Tibial artery (tissue), 4 donors: ENCODE data around the gene KCNK1.

ENCODE experiments used
- DNase-seq, 2 donors: peaks; one replicate each; pipeline ENCODE4 v3.0.0-alpha.2; 2019
- H3K27ac ChIP-seq, 2 donors: fragments of 200-600 bp; sonication (generic) in 1 of 2; 1 replicate in 1 of 2; 2 replicates in 1 of 2; pipeline ENCODE4 v1.5.1; 2018 to 2019; ENCODE audit warnings: mild to moderate bottlenecking in 1 of 2
- H3K27me3 ChIP-seq, 2 donors: fragments of 200-600 bp; sonication (generic) in 1 of 2; one replicate each; pipeline versions ENCODE4 v1.5.1 to v1.6.0; 2016 to 2019
- H3K36me3 ChIP-seq, 3 donors: fragments of 200-600 bp; sonication (generic) in 2 of 3; one replicate each; pipeline ENCODE4 v1.5.1; 2016 to 2019; ENCODE audit warnings: mild to moderate bottlenecking in 2 of 3
- H3K4me1 ChIP-seq, 4 donors: fragments of 200-600 bp; sonication (generic) in 2 of 4; 1 replicate in 3 of 4; 2 replicates in 1 of 4; pipeline ENCODE4 v1.5.1; 2016 to 2019
- H3K4me3 ChIP-seq, 2 donors: fragments of 200-600 bp; sonication (generic) in 1 of 2; 1 replicate in 1 of 2; 2 replicates in 1 of 2; pipeline ENCODE4 v1.5.1; 2018 to 2019; ENCODE audit warnings: mild to moderate bottlenecking in 2 of 2
- H3K9me3 ChIP-seq, 3 donors: fragments of 200-600 bp; sonication (generic) in 1 of 3; one replicate each; pipeline ENCODE4 v1.5.1; 2016 to 2019
- intact Hi-C: fragments of 100-400 bp; cut with DNase I; formaldehyde crosslinking; loops from one replicate; pipeline ENCODE4 v1.15.0; 2023; ENCODE audit warnings: low total_unique reads
- TF ChIP-seq, protein P1 (sequence below), 2 experiments: fragments of 200-600 bp in 1 of 2; fragments of 450-650 bp in 1 of 2; IDR thresholded peaks; one replicate each; pipeline ENCODE4 v1.5.1; 2017 to 2019; ENCODE audit warnings: antibody characterized with exemption in 2 of 2, mild to moderate bottlenecking in 1 of 2, moderate library complexity in 1 of 2

The KCNK1 gene

DNA sequence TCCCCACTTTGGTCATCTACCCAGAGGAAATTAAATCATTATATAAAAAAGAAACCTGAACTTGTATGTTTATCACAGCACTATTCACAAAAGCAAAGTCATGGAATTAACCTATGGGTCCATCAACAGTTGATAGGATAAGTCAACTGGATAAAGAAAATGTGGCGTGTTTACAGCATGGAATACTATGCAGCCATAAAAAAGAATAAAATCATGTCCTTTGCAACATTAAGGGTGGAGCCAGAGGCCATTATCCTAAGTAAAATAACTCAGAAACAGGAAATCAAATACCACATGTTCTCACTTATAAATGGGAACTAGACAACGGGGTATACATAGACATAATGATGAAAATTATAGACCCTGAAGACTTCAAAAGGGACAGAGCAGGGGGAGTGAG is 27.6 kb upstream of the KCNK1 start:
- TF ChIP-seq, protein P1, sequence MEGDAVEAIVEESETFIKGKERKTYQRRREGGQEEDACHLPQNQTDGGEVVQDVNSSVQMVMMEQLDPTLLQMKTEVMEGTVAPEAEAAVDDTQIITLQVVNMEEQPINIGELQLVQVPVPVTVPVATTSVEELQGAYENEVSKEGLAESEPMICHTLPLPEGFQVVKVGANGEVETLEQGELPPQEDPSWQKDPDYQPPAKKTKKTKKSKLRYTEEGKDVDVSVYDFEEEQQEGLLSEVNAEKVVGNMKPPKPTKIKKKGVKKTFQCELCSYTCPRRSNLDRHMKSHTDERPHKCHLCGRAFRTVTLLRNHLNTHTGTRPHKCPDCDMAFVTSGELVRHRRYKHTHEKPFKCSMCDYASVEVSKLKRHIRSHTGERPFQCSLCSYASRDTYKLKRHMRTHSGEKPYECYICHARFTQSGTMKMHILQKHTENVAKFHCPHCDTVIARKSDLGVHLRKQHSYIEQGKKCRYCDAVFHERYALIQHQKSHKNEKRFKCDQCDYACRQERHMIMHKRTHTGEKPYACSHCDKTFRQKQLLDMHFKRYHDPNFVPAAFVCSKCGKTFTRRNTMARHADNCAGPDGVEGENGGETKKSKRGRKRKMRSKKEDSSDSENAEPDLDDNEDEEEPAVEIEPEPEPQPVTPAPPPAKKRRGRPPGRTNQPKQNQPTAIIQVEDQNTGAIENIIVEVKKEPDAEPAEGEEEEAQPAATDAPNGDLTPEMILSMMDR (IDR thresholded peaks at IDR 0.05): no peak
- Histone ChIP-seq H3K4me3 (no peak overlapping the region), H3K27ac (no peak overlapping the region), H3K27me3 (no peaks in the 10 kb centered on the region), H3K36me3 (no peaks in the 10 kb centered on the region), H3K9me3 (peaks cover 0 to 7% (median 0%) of the 10 kb centered on the region in 3 donors), H3K4me1 (peaks cover 0 to 4% (median 0%) of the 10 kb centered on the region in 4 donors)
- intact Hi-C loops: no loop called here
- no peak for DNase-seq

DNA sequence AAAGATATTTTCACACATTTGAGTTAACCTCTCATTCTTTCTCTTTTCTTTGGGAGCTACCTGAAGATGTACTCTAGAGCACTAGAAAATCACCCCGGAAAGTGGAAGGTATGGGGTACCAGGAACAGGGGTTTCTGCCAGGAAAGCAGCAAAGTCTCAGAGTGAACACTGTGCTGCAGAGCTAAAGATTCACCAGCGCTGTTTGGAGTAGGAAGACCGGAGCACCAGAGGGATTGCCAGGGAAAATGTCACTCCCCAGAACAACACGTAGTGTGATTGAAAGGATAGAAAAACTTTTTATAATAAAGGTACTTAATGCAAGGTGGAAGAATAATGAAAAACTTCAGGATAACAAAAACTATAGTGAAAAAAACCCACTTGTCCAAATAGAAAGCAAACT is 26.7 kb upstream of the KCNK1 start:
- peaks cover 0 to 7% (median 0%) of the 10 kb centered on the region in 3 donors for H3K9me3 ChIP-seq
- H3K4me3 ChIP-seq: no peak overlapping the region
- H3K36me3 ChIP-seq: no peaks in the 10 kb centered on the region
- TF ChIP-seq, protein P1 (IDR thresholded peaks at IDR 0.05): no peak
- no peaks in the 10 kb centered on the region for H3K27me3 ChIP-seq
- DNase-seq: no peak
- H3K4me1 ChIP-seq: peaks cover 0 to 4% (median 0%) of the 10 kb centered on the region in 4 donors
- H3K27ac ChIP-seq: no peak overlapping the region
- intact Hi-C loops: no loop called here

DNA sequence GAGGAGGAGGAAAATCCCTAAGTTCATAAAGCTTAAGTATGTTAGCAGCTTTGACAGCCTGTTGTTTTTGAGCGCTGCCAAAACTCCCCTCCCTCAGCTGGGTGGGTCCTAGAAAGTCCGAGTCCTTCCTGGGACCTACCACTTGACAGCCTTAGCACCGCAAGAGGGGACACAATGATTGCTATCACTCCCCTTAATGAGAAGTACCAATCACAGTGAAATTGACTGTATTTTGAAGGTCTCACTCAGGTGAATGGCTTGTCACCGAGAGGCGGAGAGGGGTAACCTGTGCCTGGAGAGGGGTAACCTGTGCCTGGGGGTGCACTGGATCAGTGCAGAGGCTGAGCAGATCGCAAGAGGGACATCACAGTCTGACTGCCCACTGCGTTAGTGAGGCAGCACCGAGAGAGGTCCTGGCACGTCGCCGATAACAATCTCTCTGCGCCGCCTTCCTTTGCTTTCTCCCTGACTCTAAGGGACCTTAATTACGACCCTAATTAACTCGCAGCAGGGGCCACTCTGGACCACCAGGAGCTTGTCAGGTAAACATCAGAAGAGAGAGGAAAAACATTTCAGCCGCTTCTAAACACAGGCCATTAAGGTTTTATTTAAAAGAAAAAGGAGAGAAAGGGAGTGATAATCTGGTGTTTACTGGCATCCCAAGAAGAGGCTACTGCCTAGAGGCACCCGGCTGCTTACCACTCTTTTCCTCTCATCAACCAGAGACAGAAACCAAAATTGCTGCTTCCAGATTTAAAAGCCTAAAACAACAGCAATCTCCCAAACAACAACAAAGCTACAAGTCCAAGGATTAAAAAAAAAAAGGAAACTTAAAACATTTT is 25.7 kb upstream of the KCNK1 start:
- intact Hi-C loops: no loop called here
- TF ChIP-seq, protein P1 (IDR thresholded peaks at IDR 0.05): no peak
- H3K27me3 ChIP-seq: no peaks in the 10 kb centered on the region
- DNase-seq: no peak
- peak overlapping the region in 1 of 2 donors; percentile 3 for H3K4me3 ChIP-seq
- peaks cover 0 to 7% (median 0%) of the 10 kb centered on the region in 3 donors for H3K9me3 ChIP-seq
- H3K4me1 ChIP-seq: peaks cover 0 to 4% (median 0%) of the 10 kb centered on the region in 4 donors
- no peak overlapping the region for H3K27ac ChIP-seq
- no peaks in the 10 kb centered on the region for H3K36me3 ChIP-seq

DNA sequence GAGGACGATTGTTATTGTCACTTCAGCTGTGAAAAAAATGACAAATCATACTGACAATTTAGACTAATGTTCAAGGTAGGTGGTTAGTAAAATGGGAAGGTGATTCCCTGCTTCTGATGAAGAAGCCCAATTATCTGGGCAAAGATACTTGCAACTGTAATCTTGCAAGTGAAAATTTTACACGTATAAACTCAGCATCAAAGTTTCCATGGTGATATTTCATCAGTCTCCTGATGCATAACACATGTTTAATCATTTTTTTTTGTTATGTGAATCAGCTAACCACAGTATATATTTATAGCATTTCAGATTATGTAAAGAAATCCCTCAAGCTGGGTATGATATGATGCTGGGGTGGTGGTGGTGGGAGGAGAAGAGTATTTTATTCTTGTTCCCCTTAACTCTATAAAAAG is 16.4 kb upstream of the KCNK1 start:
- TF ChIP-seq, protein P1 (IDR thresholded peaks at IDR 0.05): no peak
- H3K9me3 ChIP-seq: no peaks in the 10 kb centered on the region
- no peaks in the 10 kb centered on the region for H3K27me3 ChIP-seq
- no peaks in the 10 kb centered on the region for H3K36me3 ChIP-seq
- no peak overlapping the region for H3K27ac ChIP-seq
- H3K4me1 ChIP-seq: no peaks in the 10 kb centered on the region
- intact Hi-C loops: no loop called here
- no peak for DNase-seq
- H3K4me3 ChIP-seq: no peak overlapping the region

DNA sequence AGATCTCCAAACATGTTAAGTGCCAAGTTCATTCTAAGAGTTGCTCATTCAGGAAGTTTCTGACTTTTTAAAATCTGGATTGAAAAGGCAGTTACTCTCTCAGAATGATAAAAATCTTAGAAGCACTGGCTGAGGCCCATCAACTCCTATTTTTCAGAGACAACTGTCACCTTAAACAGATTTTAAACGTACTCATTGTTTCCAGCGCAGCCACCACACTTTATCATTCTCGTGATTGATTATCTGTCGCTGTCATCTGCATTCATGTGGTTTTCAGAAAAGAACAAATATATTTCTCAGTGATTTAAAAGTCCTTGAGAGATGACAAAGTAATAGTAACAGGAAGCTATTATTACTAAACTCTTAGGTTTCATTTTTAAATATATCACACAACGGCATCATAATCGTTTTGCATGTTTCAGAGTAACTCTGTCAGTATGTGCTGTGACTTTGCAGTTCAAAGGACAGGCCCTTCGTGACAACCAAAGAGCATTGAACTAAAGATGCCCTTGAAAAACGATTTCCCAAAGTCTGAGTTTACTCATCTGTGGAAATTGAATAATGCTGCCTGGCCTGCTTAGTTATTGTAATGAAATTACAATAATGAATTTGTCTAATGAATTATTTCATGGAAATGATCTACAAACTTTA is 14.9 kb upstream of the KCNK1 start:
- H3K27me3 ChIP-seq: no peaks in the 10 kb centered on the region
- TF ChIP-seq, protein P1 (IDR thresholded peaks at IDR 0.05): no peak
- H3K9me3 ChIP-seq: peaks cover 0 to 3% (median 0%) of the 10 kb centered on the region in 3 donors
- no peaks in the 10 kb centered on the region for H3K36me3 ChIP-seq
- intact Hi-C loops: no loop called here
- DNase-seq: no peak
- H3K4me3 ChIP-seq: no peak overlapping the region
- no peaks in the 10 kb centered on the region for H3K4me1 ChIP-seq
- no peak overlapping the region for H3K27ac ChIP-seq
